HepG2 (cell line): ENCODE measurements around the gene AKNA. TPM values are rescaled to one million over a fixed set of nuclear protein-coding genes. Genes with fewer than 3 reads are reported as not detected.
"Not testable (repeated sequence)": the region's sequence is repeated elsewhere in the genome, so short reads cannot be mapped to it uniquely, and the experiment has no call there.

Experiments
- CEBPB ChIP-seq: IDR thresholded peaks from 2 replicates; pipeline ENCODE4 v1.6.1; 2011; ENCODE audit warnings: low read depth, low read length, improper control_type of control experiment, borderline replicate concordance
- CREM ChIP-seq, 2 experiments: sonication (generic) in 1 of 2; formaldehyde crosslinking in 1 of 2; IDR thresholded peaks; 2 replicates each; pipeline versions ENCODE4 v1.4.0 to v1.6.1; 2016 to 2020; ENCODE audit warnings: antibody characterized with exemption in 1 of 2, mild to moderate bottlenecking in 1 of 2, missing genetic modification reagents in 1 of 2
- FOXA3 ChIP-seq: IDR thresholded peaks from 2 replicates; pipeline ENCODE4 v1.6.1; 2016; ENCODE audit warnings: missing genetic modification reagents, missing compliant biosample characterization
- HNF4A ChIP-seq: sonication (generic); formaldehyde crosslinking; IDR thresholded peaks from 2 replicates; pipeline ENCODE4 v1.4.0; 2020; ENCODE audit warnings: missing genetic modification reagents
- HNF4G ChIP-seq, 2 experiments: sonication (generic) in 1 of 2; formaldehyde crosslinking in 1 of 2; IDR thresholded peaks; 2 replicates each; pipeline versions ENCODE4 v1.4.0 to v1.6.1; 2011 to 2020; ENCODE audit warnings: borderline replicate concordance in 2 of 2, low read depth in 2 of 2, mild to moderate bottlenecking in 2 of 2, low read length in 1 of 2, missing genetic modification reagents in 1 of 2, moderate library complexity in 1 of 2
- HOXA3 ChIP-seq: sonication (generic); formaldehyde crosslinking; IDR thresholded peaks from 2 replicates; pipeline ENCODE4 v1.5.0; 2020; ENCODE audit warnings: missing genetic modification reagents
- LCORL ChIP-seq, 2 experiments: fragments of 450-650 bp in 1 of 2; sonication (generic) in 1 of 2; formaldehyde crosslinking in 1 of 2; IDR thresholded peaks; 2 replicates each; pipeline versions ENCODE4 v1.5.0 to v1.6.1; 2017 to 2020; ENCODE audit warnings: antibody characterized with exemption in 1 of 2, missing genetic modification reagents in 1 of 2
- MED1 ChIP-seq: sonication (generic); formaldehyde crosslinking; IDR thresholded peaks from 2 replicates; pipeline ENCODE4 v1.4.0; 2020; ENCODE audit warnings: missing genetic modification reagents
- NR2F6 ChIP-seq, 2 experiments: IDR thresholded peaks; 2 replicates each; pipeline ENCODE4 v1.6.1; 2016; ENCODE audit warnings: antibody characterized with exemption in 1 of 2, mild to moderate bottlenecking in 1 of 2
- PHF8 ChIP-seq: sonication (generic); formaldehyde crosslinking; IDR thresholded peaks from 2 replicates; pipeline ENCODE4 v1.5.0; 2020; ENCODE audit warnings: missing genetic modification reagents
- SKI ChIP-seq: fragments of 450-650 bp; IDR thresholded peaks from one replicate; pipeline ENCODE4 v1.6.1; 2018; ENCODE audit warnings: mild to moderate bottlenecking; ENCODE audit not compliant: partially characterized antibody
- SRF ChIP-seq: IDR thresholded peaks from 2 replicates; pipeline ENCODE4 v1.6.1; 2011; ENCODE audit warnings: mild to moderate bottlenecking, low read depth, low read length, moderate library complexity
- TARDBP ChIP-seq: sonication (generic); formaldehyde crosslinking; IDR thresholded peaks from 2 replicates; pipeline ENCODE4 v1.8.0; 2022; ENCODE audit warnings: mild to moderate bottlenecking, missing genetic modification reagents
- ZNF143 ChIP-seq: sonication (generic); formaldehyde crosslinking; IDR thresholded peaks from 2 replicates; pipeline ENCODE4 v1.4.0; 2020; ENCODE audit warnings: missing genetic modification reagents
- polyA plus RNA-seq, 8 experiments: library from polyadenylated mRNA; depleted of rRNA in 3 of 8; stranded (reverse) in 7 of 8; unstranded in 1 of 8; fragments of >200 nt; fragmentation: Illumina TruSeq in 4 of 8; extraction: Trizol in 4 of 8; gene quantifications; 2 replicates each; pipeline versions ENCODE4 v1.2.1 to v1.2.3, GENCODE V29; 2011 to 2016; ENCODE audit warnings: low read depth in 4 of 8, missing spikeins in 1 of 8, mixed read lengths in 1 of 8; ENCODE audit not compliant: insufficient read depth in 1 of 8
- total RNA-seq, 5 experiments: library from RNA; depleted of rRNA; stranded (reverse); fragments of >200 nt; fragmentation: Illumina TruSeq; extraction: Trizol; gene quantifications; 2 replicates each; pipeline ENCODE4 v1.2.3, GENCODE V29; 2016; ENCODE audit warnings: low read depth in 1 of 5
- TF ChIP-seq, protein P1 (sequence below): sonication (generic); formaldehyde crosslinking; IDR thresholded peaks from 2 replicates; pipeline ENCODE4 v1.8.0; 2022; ENCODE audit warnings: missing genetic modification reagents, mild to moderate bottlenecking, moderate library complexity, borderline replicate concordance
- TF ChIP-seq, protein P2 (sequence below): sonication (generic); formaldehyde crosslinking; IDR thresholded peaks from 2 replicates; pipeline ENCODE4 v1.4.0; 2020; ENCODE audit warnings: missing genetic modification reagents
- TF ChIP-seq, protein P3 (sequence below): sonication (generic); formaldehyde crosslinking; IDR thresholded peaks from 2 replicates; pipeline ENCODE4 v1.4.0; 2020; ENCODE audit warnings: missing genetic modification reagents, borderline replicate concordance
- TF ChIP-seq, protein P4 (sequence below): sonication (generic); formaldehyde crosslinking; IDR thresholded peaks from 2 replicates; pipeline ENCODE4 v1.4.0; 2020; ENCODE audit warnings: missing genetic modification reagents, borderline replicate concordance

The AKNA gene
- total and polyA plus RNA-seq, 2 of the 13 experiments (the other 11 are each of a cell fraction or from before 2014, with no cell fraction given): 3.0 to 3.1 TPM

DNA sequence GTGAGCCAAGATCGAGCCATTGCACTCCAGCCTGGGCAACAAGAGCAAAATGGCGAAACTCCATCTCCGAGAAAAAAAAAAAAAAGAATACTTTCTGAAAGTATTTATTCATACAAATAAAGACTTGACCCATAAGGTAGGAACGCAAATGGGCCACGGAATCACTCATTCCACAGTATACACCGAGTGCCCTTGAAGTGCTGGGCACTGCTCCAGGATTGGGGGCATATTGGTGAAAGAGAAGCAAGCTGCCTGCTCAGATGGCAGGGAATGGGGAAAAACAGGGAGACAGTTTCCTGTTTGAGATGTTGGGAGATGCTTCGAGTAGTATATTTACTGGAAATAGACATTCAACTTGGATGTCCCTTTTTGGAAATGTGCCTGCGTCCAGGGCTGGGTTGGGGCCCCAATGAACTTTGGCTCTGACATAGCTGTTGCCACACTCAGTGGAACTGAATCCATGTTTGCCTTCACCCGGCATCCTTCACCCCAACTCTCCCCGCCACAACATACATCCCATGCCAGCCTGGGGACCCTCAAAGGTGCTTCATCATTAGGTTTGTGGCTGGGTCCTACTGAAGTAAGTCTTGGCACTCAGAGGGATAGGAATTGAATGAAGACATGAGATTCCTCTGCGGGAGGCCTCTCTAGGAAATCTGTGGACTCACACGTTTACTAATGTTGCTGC is 58.7 kb downstream of the AKNA start (continued):
- TF ChIP-seq CREM (IDR thresholded peaks at IDR 0.05) (peak; percentile 48; the same call in 1 of the 2 replicates), TARDBP (CRISPR knock-in tag) (0 out of 2 replicates have a peak, but pooled peaks have one; percentile 35), SKI (peak; percentile 72), PHF8 (CRISPR knock-in tag) (peak; percentile 25; the same call in 1 of the 2 replicates), SRF (peak; percentile 44; the same call in 1 of the 2 replicates), HNF4G (IDR thresholded peaks at IDR 0.05; ENCODE audit: borderline replicate concordance, low read depth, low read length) (peak; percentile 57; the same call in 1 of the 2 replicates), HNF4G (CRISPR knock-in tag; IDR thresholded peaks at IDR 0.05; ENCODE audit: borderline replicate concordance, low read depth) (0 out of 2 replicates have a peak, but pooled peaks have one; percentile 52), FOXA3 (peak; percentile 53), LCORL (CRISPR knock-in tag; IDR thresholded peaks at IDR 0.05) (peak; percentile 44; the same call in 1 of the 2 replicates), NR2F6 (IDR thresholded peaks at IDR 0.05) (peak; percentile 37; the same call in 1 of the 2 replicates), NR2F6 (CRISPR knock-in tag; IDR thresholded peaks at IDR 0.05) (peak; percentile 50; the same call in 1 of the 2 replicates), HOXA3 (CRISPR knock-in tag) (peak; percentile 71; the same call in 1 of the 2 replicates), ZNF143 (CRISPR knock-in tag) (peak; percentile 37; the same call in 1 of the 2 replicates), HNF4A (CRISPR knock-in tag) (peak; percentile 90), CEBPB (peak; percentile 65), MED1 (CRISPR knock-in tag) (peak; percentile 65; the same call in 1 of the 2 replicates)
- TF ChIP-seq CREM (CRISPR knock-in tag; IDR thresholded peaks at IDR 0.05); LCORL (IDR thresholded peaks at IDR 0.05): not testable (repeated sequence)
- TF ChIP-seq, protein P1, sequence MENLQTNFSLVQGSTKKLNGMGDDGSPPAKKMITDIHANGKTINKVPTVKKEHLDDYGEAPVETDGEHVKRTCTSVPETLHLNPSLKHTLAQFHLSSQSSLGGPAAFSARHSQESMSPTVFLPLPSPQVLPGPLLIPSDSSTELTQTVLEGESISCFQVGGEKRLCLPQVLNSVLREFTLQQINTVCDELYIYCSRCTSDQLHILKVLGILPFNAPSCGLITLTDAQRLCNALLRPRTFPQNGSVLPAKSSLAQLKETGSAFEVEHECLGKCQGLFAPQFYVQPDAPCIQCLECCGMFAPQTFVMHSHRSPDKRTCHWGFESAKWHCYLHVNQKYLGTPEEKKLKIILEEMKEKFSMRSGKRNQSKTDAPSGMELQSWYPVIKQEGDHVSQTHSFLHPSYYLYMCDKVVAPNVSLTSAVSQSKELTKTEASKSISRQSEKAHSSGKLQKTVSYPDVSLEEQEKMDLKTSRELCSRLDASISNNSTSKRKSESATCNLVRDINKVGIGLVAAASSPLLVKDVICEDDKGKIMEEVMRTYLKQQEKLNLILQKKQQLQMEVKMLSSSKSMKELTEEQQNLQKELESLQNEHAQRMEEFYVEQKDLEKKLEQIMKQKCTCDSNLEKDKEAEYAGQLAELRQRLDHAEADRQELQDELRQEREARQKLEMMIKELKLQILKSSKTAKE (CRISPR knock-in tag): peak; percentile 31; the same call in 1 of the 2 replicates
- TF ChIP-seq, protein P2, sequence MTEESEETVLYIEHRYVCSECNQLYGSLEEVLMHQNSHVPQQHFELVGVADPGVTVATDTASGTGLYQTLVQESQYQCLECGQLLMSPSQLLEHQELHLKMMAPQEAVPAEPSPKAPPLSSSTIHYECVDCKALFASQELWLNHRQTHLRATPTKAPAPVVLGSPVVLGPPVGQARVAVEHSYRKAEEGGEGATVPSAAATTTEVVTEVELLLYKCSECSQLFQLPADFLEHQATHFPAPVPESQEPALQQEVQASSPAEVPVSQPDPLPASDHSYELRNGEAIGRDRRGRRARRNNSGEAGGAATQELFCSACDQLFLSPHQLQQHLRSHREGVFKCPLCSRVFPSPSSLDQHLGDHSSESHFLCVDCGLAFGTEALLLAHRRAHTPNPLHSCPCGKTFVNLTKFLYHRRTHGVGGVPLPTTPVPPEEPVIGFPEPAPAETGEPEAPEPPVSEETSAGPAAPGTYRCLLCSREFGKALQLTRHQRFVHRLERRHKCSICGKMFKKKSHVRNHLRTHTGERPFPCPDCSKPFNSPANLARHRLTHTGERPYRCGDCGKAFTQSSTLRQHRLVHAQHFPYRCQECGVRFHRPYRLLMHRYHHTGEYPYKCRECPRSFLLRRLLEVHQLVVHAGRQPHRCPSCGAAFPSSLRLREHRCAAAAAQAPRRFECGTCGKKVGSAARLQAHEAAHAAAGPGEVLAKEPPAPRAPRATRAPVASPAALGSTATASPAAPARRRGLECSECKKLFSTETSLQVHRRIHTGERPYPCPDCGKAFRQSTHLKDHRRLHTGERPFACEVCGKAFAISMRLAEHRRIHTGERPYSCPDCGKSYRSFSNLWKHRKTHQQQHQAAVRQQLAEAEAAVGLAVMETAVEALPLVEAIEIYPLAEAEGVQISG (CRISPR knock-in tag): 0 out of 2 replicates have a peak, but pooled peaks have one; percentile 33
- TF ChIP-seq, protein P3, sequence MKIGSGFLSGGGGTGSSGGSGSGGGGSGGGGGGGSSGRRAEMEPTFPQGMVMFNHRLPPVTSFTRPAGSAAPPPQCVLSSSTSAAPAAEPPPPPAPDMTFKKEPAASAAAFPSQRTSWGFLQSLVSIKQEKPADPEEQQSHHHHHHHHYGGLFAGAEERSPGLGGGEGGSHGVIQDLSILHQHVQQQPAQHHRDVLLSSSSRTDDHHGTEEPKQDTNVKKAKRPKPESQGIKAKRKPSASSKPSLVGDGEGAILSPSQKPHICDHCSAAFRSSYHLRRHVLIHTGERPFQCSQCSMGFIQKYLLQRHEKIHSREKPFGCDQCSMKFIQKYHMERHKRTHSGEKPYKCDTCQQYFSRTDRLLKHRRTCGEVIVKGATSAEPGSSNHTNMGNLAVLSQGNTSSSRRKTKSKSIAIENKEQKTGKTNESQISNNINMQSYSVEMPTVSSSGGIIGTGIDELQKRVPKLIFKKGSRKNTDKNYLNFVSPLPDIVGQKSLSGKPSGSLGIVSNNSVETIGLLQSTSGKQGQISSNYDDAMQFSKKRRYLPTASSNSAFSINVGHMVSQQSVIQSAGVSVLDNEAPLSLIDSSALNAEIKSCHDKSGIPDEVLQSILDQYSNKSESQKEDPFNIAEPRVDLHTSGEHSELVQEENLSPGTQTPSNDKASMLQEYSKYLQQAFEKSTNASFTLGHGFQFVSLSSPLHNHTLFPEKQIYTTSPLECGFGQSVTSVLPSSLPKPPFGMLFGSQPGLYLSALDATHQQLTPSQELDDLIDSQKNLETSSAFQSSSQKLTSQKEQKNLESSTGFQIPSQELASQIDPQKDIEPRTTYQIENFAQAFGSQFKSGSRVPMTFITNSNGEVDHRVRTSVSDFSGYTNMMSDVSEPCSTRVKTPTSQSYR (CRISPR knock-in tag): peak; percentile 57; the same call in 1 of the 2 replicates
- TF ChIP-seq, protein P4, sequence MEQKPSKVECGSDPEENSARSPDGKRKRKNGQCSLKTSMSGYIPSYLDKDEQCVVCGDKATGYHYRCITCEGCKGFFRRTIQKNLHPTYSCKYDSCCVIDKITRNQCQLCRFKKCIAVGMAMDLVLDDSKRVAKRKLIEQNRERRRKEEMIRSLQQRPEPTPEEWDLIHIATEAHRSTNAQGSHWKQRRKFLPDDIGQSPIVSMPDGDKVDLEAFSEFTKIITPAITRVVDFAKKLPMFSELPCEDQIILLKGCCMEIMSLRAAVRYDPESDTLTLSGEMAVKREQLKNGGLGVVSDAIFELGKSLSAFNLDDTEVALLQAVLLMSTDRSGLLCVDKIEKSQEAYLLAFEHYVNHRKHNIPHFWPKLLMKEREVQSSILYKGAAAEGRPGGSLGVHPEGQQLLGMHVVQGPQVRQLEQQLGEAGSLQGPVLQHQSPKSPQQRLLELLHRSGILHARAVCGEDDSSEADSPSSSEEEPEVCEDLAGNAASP (CRISPR knock-in tag): peak; percentile 54; the same call in 1 of the 2 replicates
